Calu3 (cell line): ENCODE results near the gene GOLGA6L7. TPM values are rescaled to one million over a fixed set of nuclear protein-coding genes. Genes with fewer than 3 reads are reported as not detected.

ENCODE experiments used
- BruUV-seq: library from RNA; stranded (reverse); fragments of 400-500 nt; replicated peaks from 2 replicates; lab custom pipeline; 2021; lab: Mats Ljungman, UMichigan
- CTCF ChIA-PET: fragments of 300-600 bp; sonication (Branson Sonifier 250); formaldehyde crosslinking; loops from one replicate; lab custom pipeline; 2022; ENCODE audit warnings: antibody characterized with exemption; lab: Charles Lee
- DNase-seq: peaks from one replicate; pipeline ENCODE4 v3.0.0; 2022
- H3K27ac Mint-ChIP-seq: one replicate; pipeline ENCODE4 v1.8.0; 2022; ENCODE audit warnings: mixed read lengths; ENCODE audit not compliant: unreplicated experiment
- H3K27me3 Mint-ChIP-seq: one replicate; pipeline ENCODE4 v1.8.0; 2022; ENCODE audit warnings: mixed read lengths; ENCODE audit not compliant: unreplicated experiment
- H3K36me3 Mint-ChIP-seq: one replicate; pipeline ENCODE4 v1.8.0; 2022; ENCODE audit warnings: mild to moderate bottlenecking, moderate library complexity, mixed read lengths; ENCODE audit not compliant: insufficient read depth, unreplicated experiment
- H3K4me1 Mint-ChIP-seq: one replicate; pipeline ENCODE4 v1.8.0; 2022; ENCODE audit warnings: mild to moderate bottlenecking, low read depth, mixed read lengths; ENCODE audit not compliant: unreplicated experiment
- H3K4me3 Mint-ChIP-seq: one replicate; pipeline ENCODE4 v1.8.0; 2022; ENCODE audit warnings: mild to moderate bottlenecking, low read depth, moderate library complexity, mixed read lengths; ENCODE audit not compliant: unreplicated experiment
- H3K9me3 Mint-ChIP-seq: one replicate; pipeline ENCODE4 v1.8.0; 2022; ENCODE audit warnings: low read depth, mixed read lengths; ENCODE audit not compliant: unreplicated experiment
- intact Hi-C: fragments of 100-400 bp; cut with micrococcal nuclease; formaldehyde crosslinking; loops from one replicate; pipeline ENCODE4 v1.10.0; 2022; ENCODE audit not compliant: unreplicated experiment
- total RNA-seq: library from RNA; stranded (reverse); gene quantifications from 2 replicates; pipeline ENCODE4 v1.2.3, GENCODE V29; 2022
- TF ChIP-seq, protein P1 (sequence below): fragments of 200-600 bp; IDR thresholded peaks from one replicate; pipeline ENCODE4 v1.8.0; 2022; ENCODE audit warnings: antibody characterized with exemption; ENCODE audit not compliant: unreplicated experiment

Gene GOLGA6L7
- total RNA-seq, 1 experiment from 2014 or later = not detected

DNA sequence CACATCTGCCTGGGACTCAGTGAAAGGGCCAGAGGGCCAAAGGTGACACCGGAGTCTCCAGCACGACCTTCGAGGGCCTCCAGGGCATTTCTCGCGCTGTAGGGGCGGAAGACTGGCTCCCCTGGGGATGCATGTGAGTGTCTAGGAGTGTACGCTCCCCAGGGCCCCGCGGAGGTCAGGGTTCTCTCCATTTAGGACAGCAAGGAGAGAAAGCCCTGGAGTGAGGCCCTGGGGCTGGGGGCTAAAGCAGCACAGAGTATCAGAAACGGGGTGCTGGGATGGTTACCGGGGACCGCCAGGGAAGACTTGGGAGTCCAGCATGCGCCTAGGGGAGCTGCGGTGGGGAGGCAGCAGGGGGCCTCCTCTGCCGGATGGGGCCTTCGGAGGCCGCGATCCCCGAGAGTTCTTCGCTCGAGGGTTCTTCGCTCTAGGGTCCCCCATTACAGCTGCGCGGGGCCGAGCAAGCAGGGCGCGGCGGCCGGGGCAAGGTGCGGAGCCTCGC, 36.7 kb upstream of the GOLGA6L7 start:
- no peak overlapping the region for H3K4me3 Mint-ChIP-seq
- H3K36me3 Mint-ChIP-seq = no peaks in the 10 kb centered on the region
- no TSS peak for BruUV-seq
- TF ChIP-seq, protein P1, sequence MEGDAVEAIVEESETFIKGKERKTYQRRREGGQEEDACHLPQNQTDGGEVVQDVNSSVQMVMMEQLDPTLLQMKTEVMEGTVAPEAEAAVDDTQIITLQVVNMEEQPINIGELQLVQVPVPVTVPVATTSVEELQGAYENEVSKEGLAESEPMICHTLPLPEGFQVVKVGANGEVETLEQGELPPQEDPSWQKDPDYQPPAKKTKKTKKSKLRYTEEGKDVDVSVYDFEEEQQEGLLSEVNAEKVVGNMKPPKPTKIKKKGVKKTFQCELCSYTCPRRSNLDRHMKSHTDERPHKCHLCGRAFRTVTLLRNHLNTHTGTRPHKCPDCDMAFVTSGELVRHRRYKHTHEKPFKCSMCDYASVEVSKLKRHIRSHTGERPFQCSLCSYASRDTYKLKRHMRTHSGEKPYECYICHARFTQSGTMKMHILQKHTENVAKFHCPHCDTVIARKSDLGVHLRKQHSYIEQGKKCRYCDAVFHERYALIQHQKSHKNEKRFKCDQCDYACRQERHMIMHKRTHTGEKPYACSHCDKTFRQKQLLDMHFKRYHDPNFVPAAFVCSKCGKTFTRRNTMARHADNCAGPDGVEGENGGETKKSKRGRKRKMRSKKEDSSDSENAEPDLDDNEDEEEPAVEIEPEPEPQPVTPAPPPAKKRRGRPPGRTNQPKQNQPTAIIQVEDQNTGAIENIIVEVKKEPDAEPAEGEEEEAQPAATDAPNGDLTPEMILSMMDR = no peak
- CTCF ChIA-PET = no interaction called here
- H3K9me3 Mint-ChIP-seq = peaks cover 1% of the 10 kb centered on the region
- no peak overlapping the region for H3K27ac Mint-ChIP-seq
- intact Hi-C loops = no loop called here
- no peaks in the 10 kb centered on the region for H3K27me3 Mint-ChIP-seq
- H3K4me1 Mint-ChIP-seq = no peaks in the 10 kb centered on the region
- DNase-seq = no peak

DNA sequence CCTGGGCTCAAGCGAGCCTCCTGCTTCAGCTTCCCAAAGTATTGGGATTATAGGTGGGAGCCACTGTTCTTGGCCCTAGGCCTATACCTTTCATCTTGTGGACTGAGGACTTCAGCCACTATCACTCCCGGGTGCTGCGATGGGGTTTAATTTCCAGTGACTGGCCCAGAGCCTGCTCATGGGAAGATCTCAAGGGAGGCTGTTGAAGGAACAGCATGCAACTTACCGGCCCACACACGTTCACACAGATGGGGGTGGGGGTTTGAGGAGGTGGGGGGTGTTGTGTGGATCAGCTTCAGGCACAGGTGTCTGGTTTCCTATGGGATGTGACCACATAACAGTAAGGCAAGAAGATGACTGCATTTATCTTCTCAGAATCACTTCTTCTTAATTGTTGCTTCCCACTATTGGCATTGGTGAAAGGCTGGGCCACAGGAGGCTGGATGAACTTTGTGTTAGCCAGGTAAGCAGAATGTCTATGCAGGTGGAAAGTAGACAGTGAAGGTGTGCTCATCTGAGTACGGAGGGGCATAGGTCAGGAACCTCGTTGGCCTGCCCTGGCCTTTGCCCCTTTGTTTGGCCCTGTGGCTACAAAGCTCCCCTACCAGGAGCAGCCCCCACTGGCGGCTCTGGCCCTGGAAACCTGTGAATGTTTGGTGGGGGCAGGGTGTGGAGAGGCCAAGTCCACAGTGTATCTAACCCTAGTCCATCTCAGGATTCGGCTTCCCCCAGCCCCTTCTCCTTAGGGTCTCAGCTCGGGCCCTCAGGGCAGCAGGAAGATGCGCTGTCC, 35.9 kb upstream of the GOLGA6L7 start:
- CTCF ChIA-PET = no interaction called here
- BruUV-seq = no TSS peak
- TF ChIP-seq, protein P1 = no peak
- intact Hi-C loops = no loop called here
- Mint-ChIP-seq H3K27me3 (no peaks in the 10 kb centered on the region), H3K9me3 (peaks cover 4% of the 10 kb centered on the region), H3K36me3 (no peaks in the 10 kb centered on the region), H3K27ac (no peak overlapping the region), H3K4me1 (no peaks in the 10 kb centered on the region), H3K4me3 (no peak overlapping the region)
- DNase-seq = no peak

DNA sequence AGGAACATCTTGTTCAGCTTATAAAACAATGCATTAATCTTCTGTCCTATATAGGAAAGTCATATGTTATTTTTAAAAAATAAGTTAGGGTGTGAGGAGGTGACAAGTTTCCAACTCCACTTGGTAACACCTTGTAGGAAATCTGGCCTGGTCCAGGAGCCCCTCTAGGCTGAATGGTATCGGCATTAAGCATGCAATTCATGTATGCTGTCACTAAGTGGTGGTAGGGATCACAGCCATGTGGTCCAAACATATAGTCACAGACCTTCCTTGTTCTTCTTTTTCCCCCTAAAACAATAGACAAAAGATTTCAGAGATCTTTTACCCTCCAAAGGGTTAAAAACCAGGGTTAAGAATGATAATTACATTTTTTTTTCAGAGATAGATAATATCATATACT, 33.2 kb upstream of the GOLGA6L7 start:
- CTCF ChIA-PET = no interaction called here
- Mint-ChIP-seq H3K27ac (no peak overlapping the region), H3K36me3 (no peaks in the 10 kb centered on the region), H3K4me1 (no peaks in the 10 kb centered on the region), H3K9me3 (peaks cover 4% of the 10 kb centered on the region), H3K27me3 (no peaks in the 10 kb centered on the region), H3K4me3 (no peak overlapping the region)
- TF ChIP-seq, protein P1 = no peak
- no peak for DNase-seq
- intact Hi-C loops = no loop called here
- BruUV-seq = no TSS peak

DNA sequence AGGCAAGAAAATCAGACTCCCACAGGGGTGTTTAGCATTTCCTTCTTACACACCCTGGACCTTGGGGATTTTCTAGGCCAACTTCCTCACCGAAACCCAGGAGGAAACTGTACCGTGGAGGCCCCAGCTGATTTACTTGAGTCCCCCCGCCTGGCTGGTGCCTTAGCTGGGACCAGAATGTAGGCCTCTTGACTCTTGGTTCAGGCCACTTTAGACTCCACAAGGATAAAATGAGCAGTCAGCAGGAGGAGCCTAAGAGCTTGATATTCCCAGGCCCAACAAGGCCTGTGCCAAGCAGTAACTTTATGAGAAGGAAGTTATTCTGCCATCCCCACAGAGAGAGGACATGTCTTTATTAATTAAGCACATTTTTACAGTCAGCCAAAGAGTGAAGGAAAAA, 32.7 kb upstream of the GOLGA6L7 start:
- CTCF ChIA-PET = no interaction called here
- intact Hi-C loops = no loop called here
- H3K4me1 Mint-ChIP-seq = no peaks in the 10 kb centered on the region
- TF ChIP-seq, protein P1 = no peak
- no peaks in the 10 kb centered on the region for H3K36me3 Mint-ChIP-seq
- DNase-seq = no peak
- BruUV-seq = no TSS peak
- no peak overlapping the region for H3K27ac Mint-ChIP-seq
- peaks cover 4% of the 10 kb centered on the region for H3K9me3 Mint-ChIP-seq
- H3K4me3 Mint-ChIP-seq = no peak overlapping the region
- H3K27me3 Mint-ChIP-seq = no peaks in the 10 kb centered on the region
